Measurements from ENCODE around the gene E2F1. TPM values are rescaled to one million over a fixed set of nuclear protein-coding genes. Genes with fewer than 3 reads are reported as not detected.

The E2F1 gene
- total and polyA plus RNA-seq, 2 donors (not counting 1 experiment from before 2014, with no cell fraction given): 2.4 to 2.7 TPM

DNA sequence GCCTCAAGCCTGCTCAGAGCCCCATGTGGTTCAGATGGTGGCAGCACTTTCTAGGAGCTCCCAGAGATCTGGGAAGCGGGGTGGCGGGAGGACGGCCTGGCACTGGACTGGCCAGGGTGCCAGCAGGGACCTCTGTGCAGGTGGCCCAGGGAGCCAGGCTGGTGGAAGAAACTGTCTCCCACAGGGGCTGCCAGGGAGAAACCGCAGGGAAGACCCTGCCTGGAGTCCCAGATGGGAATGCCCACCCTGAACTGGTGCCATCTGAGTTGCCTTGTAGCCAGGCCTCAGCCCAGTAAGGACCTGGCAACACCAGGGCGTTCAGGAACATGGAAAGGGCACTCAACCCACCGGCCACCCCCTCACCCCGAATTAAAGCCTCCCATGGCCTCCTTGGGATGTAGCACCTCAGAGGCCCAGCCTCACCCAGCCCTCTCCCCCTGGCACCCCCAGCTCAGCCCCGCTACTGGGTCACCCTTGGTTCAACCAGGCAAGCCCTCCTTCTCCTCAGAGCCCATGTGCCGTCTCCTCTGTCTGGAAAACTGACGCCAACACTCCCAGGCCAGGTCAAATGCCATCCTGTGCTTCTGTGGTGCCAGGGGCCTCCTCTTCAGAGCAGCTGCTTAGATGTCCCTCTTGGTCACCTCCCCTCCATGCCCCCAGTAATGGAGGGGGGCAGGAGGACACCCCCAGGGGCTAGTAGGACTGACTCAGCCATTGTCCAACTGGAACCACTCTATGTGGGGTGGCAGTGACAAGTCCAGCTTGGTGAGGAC lies 30.0 kb downstream of the E2F1 start:
- no peak overlapping the region for H3K9ac ChIP-seq (ENCODE audit: low read length)
- H4K20me1 ChIP-seq (ENCODE audit: control insufficient read depth, insufficient read depth, low read length, poor library complexity, severe bottlenecking): no peaks in the 10 kb centered on the region
- no peak overlapping the region for H3K27ac ChIP-seq (ENCODE audit: low read length in 2 of 2)
- peaks cover 0 to 9% of the 10 kb centered on the region in 2 donors for H3K4me1 ChIP-seq (ENCODE audit: control insufficient read depth in 2 of 2, insufficient read depth in 2 of 2, low read length in 2 of 2)
- Mint-ChIP-seq H3K4me3 (no peak overlapping the region), H3K27ac (no peak overlapping the region), H3K27me3 (no peaks in the 10 kb centered on the region), H3K9me3 (ENCODE audit: insufficient read depth) (no peaks in the 10 kb centered on the region), H3K4me1 (peaks cover 5% of the 10 kb centered on the region)
- POLR2A ChIA-PET: no interaction called here
- no peak for TF ChIP-seq EZH2 (IDR thresholded peaks at IDR 0.05; ENCODE audit: borderline replicate concordance, insufficient read depth, low read depth, low read length, poor library complexity, severe bottlenecking)
- TF ChIP-seq, protein P1, sequence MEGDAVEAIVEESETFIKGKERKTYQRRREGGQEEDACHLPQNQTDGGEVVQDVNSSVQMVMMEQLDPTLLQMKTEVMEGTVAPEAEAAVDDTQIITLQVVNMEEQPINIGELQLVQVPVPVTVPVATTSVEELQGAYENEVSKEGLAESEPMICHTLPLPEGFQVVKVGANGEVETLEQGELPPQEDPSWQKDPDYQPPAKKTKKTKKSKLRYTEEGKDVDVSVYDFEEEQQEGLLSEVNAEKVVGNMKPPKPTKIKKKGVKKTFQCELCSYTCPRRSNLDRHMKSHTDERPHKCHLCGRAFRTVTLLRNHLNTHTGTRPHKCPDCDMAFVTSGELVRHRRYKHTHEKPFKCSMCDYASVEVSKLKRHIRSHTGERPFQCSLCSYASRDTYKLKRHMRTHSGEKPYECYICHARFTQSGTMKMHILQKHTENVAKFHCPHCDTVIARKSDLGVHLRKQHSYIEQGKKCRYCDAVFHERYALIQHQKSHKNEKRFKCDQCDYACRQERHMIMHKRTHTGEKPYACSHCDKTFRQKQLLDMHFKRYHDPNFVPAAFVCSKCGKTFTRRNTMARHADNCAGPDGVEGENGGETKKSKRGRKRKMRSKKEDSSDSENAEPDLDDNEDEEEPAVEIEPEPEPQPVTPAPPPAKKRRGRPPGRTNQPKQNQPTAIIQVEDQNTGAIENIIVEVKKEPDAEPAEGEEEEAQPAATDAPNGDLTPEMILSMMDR (IDR thresholded peaks at IDR 0.05): no peak
- H3K4me3 ChIP-seq (ENCODE audit: control extremely low read depth in 1 of 5, extremely low read depth in 1 of 5, insufficient read depth in 1 of 5, low read depth in 2 of 5, low read length in 4 of 5): no peak overlapping the region
- whole genome bisulfite sequencing (ENCODE audit: insufficient coverage): 96% methylated on average over 10 of the region's 10 CpGs
- DNase-seq: no peak
- CTCF ChIA-PET: interaction anchor here (0.6 to 5.4 kb wide), 4 partner anchors 7 to 206 kb away, joined by 3 to 53 read pairs (median 22); partner anchors contain the start of genes ACTL10 and C20orf144
- H3K79me2 ChIP-seq (ENCODE audit: control insufficient read depth, insufficient read depth, low read length): no peaks in the 10 kb centered on the region
- H3K36me3 ChIP-seq (replicated peaks in 1 of 2; ENCODE audit: control extremely low read depth in 1 of 2, control insufficient read depth in 1 of 2, extremely low read depth in 1 of 2, insufficient read depth in 2 of 2, low read length in 1 of 2): no peaks in the 10 kb centered on the region
- no peak overlapping the region for H2AFZ ChIP-seq (ENCODE audit: insufficient read depth, low read depth, low read length, poor library complexity, severe bottlenecking)
- H3K4me2 ChIP-seq (replicated peaks; ENCODE audit: low read depth, low read length, poor library complexity, severe bottlenecking): no peak overlapping the region
- no peaks in the 10 kb centered on the region for H3K27me3 ChIP-seq (replicated peaks in 1 of 4; ENCODE audit: control extremely low read depth in 1 of 4, control insufficient read depth in 3 of 4, insufficient read depth in 4 of 4, low read length in 3 of 4)
- intact Hi-C loops (cut with micrococcal nuclease): no loop called here
- H3K9me3 ChIP-seq (ENCODE audit: control extremely low read depth in 1 of 3, control insufficient read depth in 2 of 3, insufficient read depth in 1 of 3, low read length in 2 of 3): no peaks in the 10 kb centered on the region
- ATAC-seq (ENCODE audit: low read depth): no peak

DNA sequence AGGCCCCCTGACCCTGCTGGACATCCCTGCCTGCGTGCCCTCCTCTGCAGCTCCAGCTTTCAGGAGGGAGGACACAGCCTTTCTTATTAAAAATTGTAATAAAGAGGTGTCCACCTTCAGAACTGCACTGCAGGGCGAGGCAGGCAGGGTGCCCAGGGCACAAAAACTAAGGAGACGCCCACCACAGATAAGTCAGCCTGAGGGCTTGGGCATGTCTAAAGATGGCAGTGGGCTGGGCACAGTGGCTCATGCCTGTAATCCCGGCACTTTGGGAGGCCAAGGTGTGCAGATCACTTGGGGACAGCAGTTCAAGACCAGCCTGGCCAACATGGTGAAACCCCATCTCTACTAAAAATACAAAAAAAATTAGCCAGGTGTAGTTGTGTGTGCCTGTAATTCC lies 31.0 kb downstream of the E2F1 start:
- no peak for TF ChIP-seq EZH2 (IDR thresholded peaks at IDR 0.05; ENCODE audit: borderline replicate concordance, insufficient read depth, low read depth, low read length, poor library complexity, severe bottlenecking)
- TF ChIP-seq, protein P1 (IDR thresholded peaks at IDR 0.05): no peak
- intact Hi-C loops (cut with micrococcal nuclease): no loop called here

More for the DNA sequence above, 31.0 kb downstream of the E2F1 start:
- Histone ChIP-seq H3K9me3 (ENCODE audit: control extremely low read depth in 1 of 3, control insufficient read depth in 2 of 3, insufficient read depth in 1 of 3, low read length in 2 of 3) (no peaks in the 10 kb centered on the region), H3K27ac (ENCODE audit: low read length in 2 of 2) (no peak overlapping the region), H3K79me2 (ENCODE audit: control insufficient read depth, insufficient read depth, low read length) (no peaks in the 10 kb centered on the region), H3K9ac (ENCODE audit: low read length) (no peak overlapping the region), H3K4me3 (ENCODE audit: control extremely low read depth in 1 of 5, extremely low read depth in 1 of 5, insufficient read depth in 1 of 5, low read depth in 2 of 5, low read length in 4 of 5) (no peak overlapping the region), H3K27me3 (replicated peaks in 1 of 4; ENCODE audit: control extremely low read depth in 1 of 4, control insufficient read depth in 3 of 4, insufficient read depth in 4 of 4, low read length in 3 of 4) (no peaks in the 10 kb centered on the region), H4K20me1 (ENCODE audit: control insufficient read depth, insufficient read depth, low read length, poor library complexity, severe bottlenecking) (no peaks in the 10 kb centered on the region), H3K4me2 (replicated peaks; ENCODE audit: low read depth, low read length, poor library complexity, severe bottlenecking) (no peak overlapping the region), H3K4me1 (ENCODE audit: control insufficient read depth in 2 of 2, insufficient read depth in 2 of 2, low read length in 2 of 2) (peaks cover 0 to 9% of the 10 kb centered on the region in 2 donors), H3K36me3 (replicated peaks in 1 of 2; ENCODE audit: control extremely low read depth in 1 of 2, control insufficient read depth in 1 of 2, extremely low read depth in 1 of 2, insufficient read depth in 2 of 2, low read length in 1 of 2) (no peaks in the 10 kb centered on the region), H2AFZ (ENCODE audit: insufficient read depth, low read depth, low read length, poor library complexity, severe bottlenecking) (no peak overlapping the region)
- no peaks in the 10 kb centered on the region for H3K27me3 Mint-ChIP-seq
- H3K4me1 Mint-ChIP-seq: peaks cover 5% of the 10 kb centered on the region
- no peak for DNase-seq
- POLR2A ChIA-PET: no interaction called here
- H3K9me3 Mint-ChIP-seq (ENCODE audit: insufficient read depth): no peaks in the 10 kb centered on the region
- H3K27ac Mint-ChIP-seq: no peak overlapping the region
- H3K4me3 Mint-ChIP-seq: no peak overlapping the region
- ATAC-seq (ENCODE audit: low read depth): no peak
- 84% methylated on average over 2 of the region's 4 CpGs for WGBS (ENCODE audit: insufficient coverage)
- CTCF ChIA-PET: interaction anchor here (1.0 to 5.4 kb wide), 5 partner anchors 8 to 208 kb away, joined by 4 to 53 read pairs (median 23); partner anchors contain the start of genes ACTL10 and C20orf144

All from B cell (primary cell).